H9 (cell line): ENCODE results near the gene NAA35. TPM values are rescaled to one million over a fixed set of nuclear protein-coding genes. Genes with fewer than 3 reads are reported as not detected.

Source experiments
- DNase-seq: peaks from one replicate; pipeline ENCODE4 v3.0.0-alpha.2; 2017
- H2AFZ ChIP-seq: one replicate; pipeline ENCODE4 v1.6.1; 2013; ENCODE audit warnings: mild to moderate bottlenecking, low read length, control low read depth, moderate library complexity
- H2AK5ac ChIP-seq: 2 replicates; pipeline ENCODE4 v1.6.1; 2013; ENCODE audit warnings: low read length, control low read depth, mixed read lengths; ENCODE audit not compliant: insufficient read length
- H2BK120ac ChIP-seq: one replicate; pipeline ENCODE4 v1.6.1; 2013; ENCODE audit warnings: low read depth, mild to moderate bottlenecking, low read length, control low read depth, inconsistent platforms; ENCODE audit not compliant: poor library complexity, severe bottlenecking
- H2BK12ac ChIP-seq: 2 replicates; pipeline ENCODE4 v1.6.1; 2013; ENCODE audit warnings: low read length, control low read depth, mixed read lengths, low read depth; ENCODE audit not compliant: insufficient read length
- H2BK15ac ChIP-seq: 2 replicates; pipeline ENCODE4 v1.6.1; 2013; ENCODE audit warnings: low read depth, low read length, control low read depth
- H2BK20ac ChIP-seq: one replicate; pipeline ENCODE4 v1.6.1; 2013; ENCODE audit warnings: low read depth, mild to moderate bottlenecking, low read length, control low read depth, inconsistent platforms; ENCODE audit not compliant: poor library complexity, severe bottlenecking
- H2BK5ac ChIP-seq: 2 replicates; pipeline ENCODE4 v1.6.1; 2013; ENCODE audit warnings: low read length, control low read depth, mixed read lengths; ENCODE audit not compliant: insufficient read length
- H3K14ac ChIP-seq: 2 replicates; pipeline ENCODE4 v1.6.1; 2013; ENCODE audit warnings: low read length, control low read depth; ENCODE audit not compliant: insufficient read depth
- H3K18ac ChIP-seq: 2 replicates; pipeline ENCODE4 v1.6.1; 2013; ENCODE audit warnings: low read depth, mild to moderate bottlenecking, mixed read lengths, low read length, control low read depth; ENCODE audit not compliant: insufficient read length
- H3K23ac ChIP-seq: 2 replicates; pipeline ENCODE4 v1.6.1; 2013; ENCODE audit warnings: low read length, control low read depth, mixed read lengths, low read depth; ENCODE audit not compliant: insufficient read length
- H3K23me2 ChIP-seq: 2 replicates; pipeline ENCODE4 v1.6.1; 2013; ENCODE audit warnings: low read depth, mild to moderate bottlenecking, mixed read lengths, low read length, control low read depth; ENCODE audit not compliant: insufficient read length, poor library complexity, severe bottlenecking
- H3K27ac ChIP-seq: 2 replicates; pipeline ENCODE4 v1.5.1; 2013; ENCODE audit warnings: low read length, control low read depth, mixed read lengths, low read depth; ENCODE audit not compliant: insufficient read length
- H3K27me3 ChIP-seq: 2 replicates; pipeline ENCODE4 v1.6.1; 2013; ENCODE audit warnings: low read length, control low read depth, inconsistent platforms; ENCODE audit not compliant: insufficient read depth
- H3K4ac ChIP-seq: 2 replicates; pipeline ENCODE4 v1.6.1; 2013; ENCODE audit warnings: low read depth, mild to moderate bottlenecking, control low read depth, inconsistent platforms, low read length, moderate library complexity
- H3K4me1 ChIP-seq: 2 replicates; pipeline ENCODE4 v1.6.1; 2013; ENCODE audit warnings: low read length, control low read depth, inconsistent platforms; ENCODE audit not compliant: insufficient read depth
- H3K4me2 ChIP-seq: 2 replicates; pipeline ENCODE4 v1.6.1; 2013; ENCODE audit warnings: low read length, control low read depth, mixed read lengths; ENCODE audit not compliant: insufficient read length, insufficient read depth
- H3K56ac ChIP-seq: 2 replicates; pipeline ENCODE4 v1.6.1; 2013; ENCODE audit warnings: low read depth, mild to moderate bottlenecking, mixed read lengths, low read length, control low read depth; ENCODE audit not compliant: insufficient read length
- H3K79me1 ChIP-seq: 2 replicates; pipeline ENCODE4 v1.6.1; 2013; ENCODE audit warnings: low read depth, mild to moderate bottlenecking, moderate library complexity, low read length, control low read depth, inconsistent platforms; ENCODE audit not compliant: insufficient read depth, poor library complexity, severe bottlenecking
- H3K79me2 ChIP-seq: 2 replicates; pipeline ENCODE4 v1.6.1; 2013; ENCODE audit warnings: low read length, control low read depth, inconsistent platforms; ENCODE audit not compliant: insufficient read depth
- H3K9ac ChIP-seq: 2 replicates; pipeline ENCODE4 v1.6.1; 2013; ENCODE audit warnings: low read length, control low read depth, mixed read lengths; ENCODE audit not compliant: insufficient read length; ENCODE audit errors: extremely low read depth
- H3K9me3 ChIP-seq: one replicate; pipeline ENCODE4 v1.6.1; 2013; ENCODE audit warnings: low read depth, low read length, inconsistent platforms; ENCODE audit not compliant: control insufficient read depth
- H3T11ph ChIP-seq: one replicate; pipeline ENCODE4 v1.6.1; 2013; ENCODE audit warnings: mild to moderate bottlenecking, low read length, control low read depth, inconsistent platforms
- H4K20me1 ChIP-seq: one replicate; pipeline ENCODE4 v1.6.1; 2013; ENCODE audit not compliant: control insufficient read depth, insufficient read length, insufficient read depth
- H4K5ac ChIP-seq: 2 replicates; pipeline ENCODE4 v1.6.1; 2013; ENCODE audit warnings: low read depth, mild to moderate bottlenecking, mixed read lengths, low read length, control low read depth; ENCODE audit not compliant: insufficient read length
- H4K8ac ChIP-seq: replicated peaks from 2 replicates; pipeline ENCODE4 v1.6.1; 2013; ENCODE audit warnings: low read length, control low read depth, mixed read lengths, low read depth; ENCODE audit not compliant: insufficient read length
- H4K91ac ChIP-seq: 2 replicates; pipeline ENCODE4 v1.6.1; 2013; ENCODE audit warnings: low read depth, mild to moderate bottlenecking, moderate library complexity, mixed read lengths, low read length, control low read depth; ENCODE audit not compliant: insufficient read length
- H3K27ac Mint-ChIP-seq, 3 experiments: 2 replicates in 2 of 3; 3 replicates in 1 of 3; pipeline ENCODE4 v1.8.0; 2020 to 2021; ENCODE audit warnings: mixed read lengths in 3 of 3, mild to moderate bottlenecking in 1 of 3, moderate library complexity in 1 of 3
- H3K27me3 Mint-ChIP-seq: 2 replicates; pipeline ENCODE4 v1.8.0; 2021; ENCODE audit warnings: low read depth, mild to moderate bottlenecking, moderate library complexity, mixed read lengths
- H3K36me3 Mint-ChIP-seq, 3 experiments: 2 replicates in 2 of 3; 3 replicates in 1 of 3; pipeline ENCODE4 v1.8.0; 2020 to 2021; ENCODE audit warnings: low read depth in 3 of 3, mixed read lengths in 3 of 3; ENCODE audit not compliant: insufficient read depth in 1 of 3
- H3K4me1 Mint-ChIP-seq, 2 experiments: 2 replicates each; pipeline ENCODE4 v1.8.0; 2020; ENCODE audit warnings: mixed read lengths in 2 of 2
- H3K4me3 Mint-ChIP-seq, 2 experiments: 2 replicates in 1 of 2; 3 replicates in 1 of 2; pipeline ENCODE4 v1.8.0; 2020 to 2021; ENCODE audit warnings: mild to moderate bottlenecking in 2 of 2, mixed read lengths in 2 of 2, moderate library complexity in 1 of 2
- H3K9me3 Mint-ChIP-seq, 2 experiments: 2 replicates in 1 of 2; 3 replicates in 1 of 2; pipeline ENCODE4 v1.8.0; 2020; ENCODE audit warnings: mild to moderate bottlenecking in 2 of 2, mixed read lengths in 2 of 2, moderate library complexity in 1 of 2
- WGBS: extraction: QIAGEN DNeasy Blood & Tissue Kit; methylation state at CpG from one replicate; pipeline ENCODE4 v1.1.7; 2013; ENCODE audit warnings: missing lambda C conversion rate, low lambda C conversion rate, mixed read lengths; ENCODE audit not compliant: insufficient read length; ENCODE audit errors: extremely low coverage; 5-methylcytosine and 5-hydroxymethylcytosine counted together
- total RNA-seq: library from RNA; stranded (reverse); gene quantifications from 2 replicates; pipeline ENCODE4 v1.2.1, GENCODE V29; 2021
- TF ChIP-seq, protein P1 (sequence below): fragments of 200-600 bp; sonication (generic); conservative IDR thresholded peaks from 3 replicates; pipeline ENCODE4 v1.8.0; 2021; ENCODE audit warnings: antibody characterized with exemption, mild to moderate bottlenecking

The NAA35 gene
- total RNA-seq, 1 experiment from 2014 or later, result 38.6 TPM

- H2BK120ac ChIP-seq, result no peak overlapping the region
- no peak overlapping the region for H2AFZ ChIP-seq
- H2AK5ac ChIP-seq, result no peak overlapping the region
- no peak overlapping the region for H2BK15ac ChIP-seq
- H3K36me3 Mint-ChIP-seq, result peaks cover 19 to 62% (median 48%) of the 10 kb centered on the region in 3 experiments
- no peak overlapping the region for H2BK5ac ChIP-seq
- H3K23me2 ChIP-seq, result no peaks in the 10 kb centered on the region
- H4K8ac ChIP-seq, result no peak overlapping the region
- no peak overlapping the region for H3K4me3 Mint-ChIP-seq
- H3K27ac ChIP-seq, result no peak overlapping the region
- H3K79me2 ChIP-seq, result no peaks in the 10 kb centered on the region
- H4K20me1 ChIP-seq, result no peaks in the 10 kb centered on the region
- H3K4me2 ChIP-seq, result no peak overlapping the region
- H2BK12ac ChIP-seq, result no peak overlapping the region
- no peak overlapping the region for H3K4ac ChIP-seq
- DNase-seq, result no peak
- H3K9me3 ChIP-seq, result no peaks in the 10 kb centered on the region
- H3T11ph ChIP-seq, result no peak overlapping the region
- H3K27me3 ChIP-seq, result no peaks in the 10 kb centered on the region; the same call in 1 of the 2 replicates
- no peak overlapping the region for H3K18ac ChIP-seq
- H2BK20ac ChIP-seq, result no peak overlapping the region
- no peak overlapping the region for H3K56ac ChIP-seq
- WGBS, result no CpG with 5 or more reads among the region's 1 CpG
- TF ChIP-seq, protein P1, sequence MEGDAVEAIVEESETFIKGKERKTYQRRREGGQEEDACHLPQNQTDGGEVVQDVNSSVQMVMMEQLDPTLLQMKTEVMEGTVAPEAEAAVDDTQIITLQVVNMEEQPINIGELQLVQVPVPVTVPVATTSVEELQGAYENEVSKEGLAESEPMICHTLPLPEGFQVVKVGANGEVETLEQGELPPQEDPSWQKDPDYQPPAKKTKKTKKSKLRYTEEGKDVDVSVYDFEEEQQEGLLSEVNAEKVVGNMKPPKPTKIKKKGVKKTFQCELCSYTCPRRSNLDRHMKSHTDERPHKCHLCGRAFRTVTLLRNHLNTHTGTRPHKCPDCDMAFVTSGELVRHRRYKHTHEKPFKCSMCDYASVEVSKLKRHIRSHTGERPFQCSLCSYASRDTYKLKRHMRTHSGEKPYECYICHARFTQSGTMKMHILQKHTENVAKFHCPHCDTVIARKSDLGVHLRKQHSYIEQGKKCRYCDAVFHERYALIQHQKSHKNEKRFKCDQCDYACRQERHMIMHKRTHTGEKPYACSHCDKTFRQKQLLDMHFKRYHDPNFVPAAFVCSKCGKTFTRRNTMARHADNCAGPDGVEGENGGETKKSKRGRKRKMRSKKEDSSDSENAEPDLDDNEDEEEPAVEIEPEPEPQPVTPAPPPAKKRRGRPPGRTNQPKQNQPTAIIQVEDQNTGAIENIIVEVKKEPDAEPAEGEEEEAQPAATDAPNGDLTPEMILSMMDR, result no peak
- no peaks in the 10 kb centered on the region for H3K4me1 ChIP-seq
- no peak overlapping the region for H3K14ac ChIP-seq
- no peak overlapping the region for H4K5ac ChIP-seq
- H3K23ac ChIP-seq, result no peak overlapping the region
- no peak overlapping the region for H4K91ac ChIP-seq
- no peaks in the 10 kb centered on the region for H3K27me3 Mint-ChIP-seq
- H3K79me1 ChIP-seq, result no peaks in the 10 kb centered on the region
- H3K27ac Mint-ChIP-seq, result no peak overlapping the region
- no peaks in the 10 kb centered on the region for H3K4me1 Mint-ChIP-seq
- H3K9me3 Mint-ChIP-seq, result no peaks in the 10 kb centered on the region; a peak in 1 of 5 replicates
- H3K9ac ChIP-seq, result no peak overlapping the region
Measured at GRCh38 chr9:85995599-85995998, 54.7 kb downstream of the NAA35 start.
